Fibroblast of lung (primary cell): ENCODE data around the gene SLCO2B1. TPM values are rescaled to one million over a fixed set of nuclear protein-coding genes. Genes with fewer than 3 reads are reported as not detected.

ENCODE experiments used
- DNase-seq, 2 donors: peaks; one replicate each; pipeline versions ENCODE4 v3.0.0 to v3.0.0-alpha.2; 2010; ENCODE audit warnings: low read depth in 2 of 2
- H2AFZ ChIP-seq: 2 replicates; pipeline ENCODE4 v1.5.1; 2012; ENCODE audit warnings: low read length, control low read depth, inconsistent platforms
- H3K27ac ChIP-seq: 2 replicates; pipeline ENCODE4 v1.5.1; 2011; ENCODE audit warnings: low read length, control low read depth; ENCODE audit not compliant: insufficient read depth
- H3K27me3 ChIP-seq: 2 replicates; pipeline ENCODE4 v1.5.1; 2011; ENCODE audit warnings: mild to moderate bottlenecking, low read length; ENCODE audit not compliant: control insufficient read depth, insufficient read depth
- H3K36me3 ChIP-seq: 2 replicates; pipeline ENCODE4 v1.5.1; 2011; ENCODE audit warnings: low read length; ENCODE audit not compliant: control insufficient read depth, insufficient read depth
- H3K4me1 ChIP-seq: 2 replicates; pipeline ENCODE4 v1.5.1; 2011; ENCODE audit warnings: low read length; ENCODE audit not compliant: control insufficient read depth, insufficient read depth; ENCODE audit errors: extremely low read depth
- H3K4me2 ChIP-seq: 2 replicates; pipeline ENCODE4 v1.5.1; 2011; ENCODE audit warnings: low read length, control low read depth; ENCODE audit not compliant: insufficient read depth; ENCODE audit errors: extremely low read depth
- H3K4me3 ChIP-seq, 4 experiments: fragments of 200-600 bp in 1 of 4; sonication (generic) in 1 of 4; replicated peaks in 1 of 4; 2 replicates each; pipeline ENCODE4 v1.5.1; 2011 to 2016; ENCODE audit warnings: low read length in 4 of 4, low read depth in 3 of 4, mild to moderate bottlenecking in 3 of 4, control low read depth in 2 of 4, inconsistent platforms in 1 of 4, mixed read lengths in 1 of 4; ENCODE audit not compliant: insufficient read depth in 1 of 4; ENCODE audit errors: control extremely low read depth in 1 of 4
- H3K79me2 ChIP-seq: 2 replicates; pipeline ENCODE4 v1.5.1; 2012; ENCODE audit warnings: mild to moderate bottlenecking, low read length, inconsistent platforms; ENCODE audit not compliant: control insufficient read depth, insufficient read depth
- H3K9ac ChIP-seq: 2 replicates; pipeline ENCODE4 v1.5.1; 2011; ENCODE audit warnings: mild to moderate bottlenecking, low read length, control low read depth; ENCODE audit not compliant: insufficient read depth
- H3K9me3 ChIP-seq: 2 replicates; pipeline ENCODE4 v1.5.1; 2012; ENCODE audit warnings: low read depth, low read length; ENCODE audit not compliant: control insufficient read depth, insufficient read depth
- H4K20me1 ChIP-seq: 2 replicates; pipeline ENCODE4 v1.5.1; 2011; ENCODE audit warnings: low read length; ENCODE audit not compliant: control insufficient read depth, insufficient read depth; ENCODE audit errors: extremely low read depth
- CTCF ChIP-seq, 2 donors: IDR thresholded peaks in 1 of 2; conservative IDR thresholded peaks in 1 of 2; 1 replicate in 1 of 2; 2 replicates in 1 of 2; pipeline ENCODE4 v1.5.1; 2011 to 2012; ENCODE audit warnings: low read length in 2 of 2, control low read depth in 1 of 2, inconsistent platforms in 1 of 2, low read depth in 1 of 2, mild to moderate bottlenecking in 1 of 2
- EZH2 ChIP-seq: IDR thresholded peaks from 2 replicates; pipeline ENCODE4 v1.5.1; 2012; ENCODE audit warnings: low read length, control low read depth, mild to moderate bottlenecking; ENCODE audit errors: missing control alignments
- polyA plus RNA-seq, 2 donors: library from polyadenylated mRNA; depleted of rRNA in 1 of 2; stranded (reverse) in 1 of 2; unstranded in 1 of 2; fragments of >200 nt; gene quantifications; 2 replicates each; pipeline ENCODE4 v1.2.1, GENCODE V29; 2011 to 2012; ENCODE audit warnings: missing spikeins in 1 of 2
- total RNA-seq: library from RNA; depleted of rRNA; stranded (reverse); fragments of >200 nt; gene quantifications from 2 replicates; pipeline ENCODE4 v1.2.1, GENCODE V29; 2014

SLCO2B1 gene
- total and polyA plus RNA-seq, 2 donors (not counting 1 experiment from before 2014, with no cell fraction given): not detected

- Histone ChIP-seq H3K4me1 (no peaks in the 10 kb centered on the region), H3K27me3 (peaks cover 13% of the 10 kb centered on the region), H3K9ac (no peak overlapping the region)
Observed at GRCh38 chr11:75195167-75195962, 44.5 kb downstream of the SLCO2B1 start.

GRCh38 chr11:75196426-75196825 lies 45.5 kb downstream of the SLCO2B1 start:
- no peaks in the 10 kb centered on the region for H3K36me3 ChIP-seq
- H3K9me3 ChIP-seq: no peaks in the 10 kb centered on the region
- TF ChIP-seq CTCF (conservative IDR thresholded peaks at IDR 0.05 in 1 of 2, IDR thresholded peaks at IDR 0.05 in 1 of 2; ENCODE audit: low read depth in 1 of 2, low read length in 2 of 2): no peak
- no peak for TF ChIP-seq EZH2
- no peak overlapping the region for H3K9ac ChIP-seq
- no peaks in the 10 kb centered on the region for H4K20me1 ChIP-seq
- no peak overlapping the region for H3K27ac ChIP-seq
- H3K4me3 ChIP-seq: no peak overlapping the region
- H3K79me2 ChIP-seq: no peaks in the 10 kb centered on the region
- no peak overlapping the region for H3K4me2 ChIP-seq
- H3K4me1 ChIP-seq: no peaks in the 10 kb centered on the region
- peaks cover 17% of the 10 kb centered on the region for H3K27me3 ChIP-seq
- no peak for DNase-seq
- H2AFZ ChIP-seq: no peak overlapping the region

More at GRCh38 chr11:75195167-75195962, 44.5 kb downstream of the SLCO2B1 start:
- Histone ChIP-seq H3K79me2 (no peaks in the 10 kb centered on the region), H3K36me3 (no peaks in the 10 kb centered on the region), H2AFZ (no peak overlapping the region), H3K27ac (no peak overlapping the region), H4K20me1 (no peaks in the 10 kb centered on the region), H3K4me3 (no peak overlapping the region), H3K9me3 (no peaks in the 10 kb centered on the region), H3K4me2 (no peak overlapping the region)
- TF ChIP-seq CTCF (conservative IDR thresholded peaks at IDR 0.05 in 1 of 2, IDR thresholded peaks at IDR 0.05 in 1 of 2; ENCODE audit: low read depth in 1 of 2, low read length in 2 of 2) (no peak), EZH2 (no peak)
- peak in 1 of 2 donors; percentile 0 for DNase-seq

- Histone ChIP-seq H2AFZ (no peak overlapping the region), H3K4me1 (no peaks in the 10 kb centered on the region), H3K79me2 (no peaks in the 10 kb centered on the region), H4K20me1 (no peaks in the 10 kb centered on the region), H3K36me3 (no peaks in the 10 kb centered on the region), H3K4me3 (no peak overlapping the region), H3K4me2 (no peak overlapping the region), H3K9ac (no peak overlapping the region), H3K27ac (no peak overlapping the region), H3K9me3 (no peaks in the 10 kb centered on the region), H3K27me3 (peaks cover 17% of the 10 kb centered on the region)
- no peak for DNase-seq
- TF ChIP-seq CTCF (conservative IDR thresholded peaks at IDR 0.05 in 1 of 2, IDR thresholded peaks at IDR 0.05 in 1 of 2; ENCODE audit: low read depth in 1 of 2, low read length in 2 of 2): no peak
- TF ChIP-seq EZH2: no peak
Observed at GRCh38 chr11:75197512-75198277, 46.8 kb downstream of the SLCO2B1 start.
